HG02852 (cell line): ENCODE measurements around the gene UBAC2.
A peak's percentile ranks its signal among the peaks of the same experiment; 100 is the strongest.
"Not testable (repeated sequence)": the region's sequence is repeated elsewhere in the genome, so short reads cannot be mapped to it uniquely, and the experiment has no call there.

ENCODE experiments used
- ATAC-seq: cut with Tn5 transposase; IDR thresholded peaks from one replicate; pipeline ENCODE4 v1.9.1; 2021; ENCODE audit warnings: mild to moderate bottlenecking, moderate library complexity; ENCODE audit not compliant: unreplicated experiment

UBAC2 gene

GRCh38 chr13:99231721-99232120, 31.1 kb downstream of the UBAC2 start:
- ATAC-seq = no peak

GRCh38 chr13:99237981-99238662, 37.5 kb downstream of the UBAC2 start:
- ATAC-seq = peak; percentile 66

DNA sequence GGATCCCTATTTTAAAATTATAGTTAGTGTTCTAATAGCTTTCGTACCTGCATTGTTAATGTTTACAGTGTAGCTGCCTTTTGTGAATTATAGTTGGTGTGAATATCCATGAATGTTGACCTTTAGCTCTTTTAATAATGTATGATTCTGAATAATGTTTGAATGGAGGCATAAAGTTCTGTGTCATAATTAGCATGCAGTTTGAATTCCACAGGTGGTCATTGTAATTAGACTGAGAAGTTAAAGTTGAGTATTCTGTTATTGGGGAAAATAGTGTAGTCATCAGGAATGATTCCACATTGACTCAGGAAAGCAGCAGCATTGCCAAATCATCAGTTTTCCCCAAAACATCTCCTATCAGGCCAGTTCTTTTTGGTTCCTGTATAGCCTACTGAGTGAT, 45.4 kb downstream of the UBAC2 start:
- no peak for ATAC-seq

DNA sequence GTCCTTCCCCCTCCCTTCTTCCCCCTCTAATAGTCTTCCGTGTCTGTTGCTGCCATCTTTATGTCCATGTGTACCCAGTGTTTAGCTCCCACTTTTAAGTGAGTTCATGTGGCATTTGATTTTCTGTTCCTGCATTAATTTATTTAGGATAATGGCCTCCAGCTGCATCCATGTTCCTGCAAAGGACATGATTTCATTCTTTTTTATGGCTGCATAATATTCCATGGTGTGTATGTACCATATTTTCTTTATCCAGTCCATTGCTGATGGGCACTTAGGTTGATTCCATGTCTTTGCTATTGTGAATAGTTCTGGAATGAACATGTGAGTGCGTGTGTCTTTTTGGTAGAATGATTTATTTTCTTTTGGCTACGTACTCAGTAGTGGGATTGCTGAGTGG, 48.5 kb downstream of the UBAC2 start:
- not testable (repeated sequence) for ATAC-seq

DNA sequence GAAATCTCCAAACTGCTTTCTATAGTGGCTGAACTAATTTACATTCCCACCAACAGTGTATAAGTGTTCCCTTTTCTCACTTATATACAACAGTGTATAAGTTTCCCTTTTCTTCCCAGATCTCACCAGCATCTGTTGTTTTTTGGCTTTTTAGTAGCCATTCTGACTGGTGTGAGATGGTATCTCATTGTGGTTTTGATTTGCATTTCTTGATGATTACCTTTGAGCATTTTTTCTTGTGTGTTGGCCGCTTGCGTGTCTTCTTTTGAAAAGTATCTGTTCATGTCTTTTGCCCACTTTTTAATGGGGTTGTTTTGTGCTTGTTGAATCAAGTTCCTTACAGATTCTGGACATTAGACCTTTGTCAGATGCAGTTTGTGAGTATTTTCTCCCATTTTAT, 49.0 kb downstream of the UBAC2 start:
- not testable (repeated sequence) for ATAC-seq

DNA sequence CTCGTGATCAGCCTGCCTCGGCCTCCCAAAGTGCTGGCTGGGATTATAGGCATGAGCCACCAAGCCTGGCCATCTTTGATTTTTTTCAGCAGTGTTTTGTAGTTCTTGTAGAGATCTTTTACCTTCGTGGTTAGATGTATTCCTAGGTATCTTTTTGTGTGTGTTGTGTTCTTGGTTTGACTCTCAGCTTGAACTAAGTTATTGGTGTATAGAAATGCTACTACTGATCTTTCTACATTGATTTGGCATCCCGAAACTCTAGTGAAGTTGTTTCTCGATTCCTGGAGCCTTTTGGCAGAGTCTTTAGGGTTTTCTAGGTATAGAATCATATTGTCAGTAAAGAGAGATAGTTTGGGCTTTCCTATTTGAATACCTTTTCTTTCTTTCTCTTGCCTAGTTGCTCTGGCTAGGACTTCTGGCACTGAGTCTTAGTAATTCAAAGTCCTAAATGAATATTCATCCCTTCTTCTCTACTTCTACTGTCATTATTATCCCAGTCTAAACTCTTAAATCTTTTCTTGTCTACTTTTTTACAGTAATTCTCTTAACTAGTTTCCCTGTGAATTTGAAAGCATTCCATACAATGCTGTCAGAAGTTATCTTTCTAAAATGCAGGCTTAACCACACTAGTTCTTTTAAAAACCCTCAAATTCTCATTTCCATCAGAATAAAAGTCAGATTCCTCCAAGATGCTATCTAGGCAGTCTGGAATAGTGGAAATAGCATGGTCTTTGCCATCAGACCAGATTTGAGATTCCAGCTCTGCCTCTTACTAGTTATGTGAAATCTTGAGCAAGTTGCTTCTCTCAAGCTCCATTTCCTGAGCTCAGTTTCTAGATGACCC, 50.5 kb downstream of the UBAC2 start:
- no peak for ATAC-seq

- ATAC-seq = no peak
Measured at GRCh38 chr13:99251921-99252320, 51.3 kb downstream of the UBAC2 start.

DNA sequence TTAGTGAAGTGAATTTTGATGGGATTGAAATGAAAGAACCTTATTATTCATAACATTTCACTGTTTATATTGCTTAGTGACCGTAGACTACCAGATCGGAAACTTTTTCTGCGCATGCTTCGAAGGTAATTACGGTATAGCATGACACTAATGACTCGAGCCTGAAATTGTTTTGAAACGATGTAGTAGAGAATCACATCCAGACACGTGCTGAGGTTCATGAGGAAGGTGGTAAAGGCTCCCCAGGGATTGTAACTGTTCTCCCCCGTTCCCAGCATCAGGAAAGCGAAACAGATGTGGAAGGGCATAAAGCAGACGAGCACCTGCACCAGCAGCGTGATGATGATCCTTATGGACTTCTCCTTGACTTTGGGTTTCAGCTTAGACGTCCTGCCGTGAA, 54.2 kb downstream of the UBAC2 start:
- no peak for ATAC-seq

DNA sequence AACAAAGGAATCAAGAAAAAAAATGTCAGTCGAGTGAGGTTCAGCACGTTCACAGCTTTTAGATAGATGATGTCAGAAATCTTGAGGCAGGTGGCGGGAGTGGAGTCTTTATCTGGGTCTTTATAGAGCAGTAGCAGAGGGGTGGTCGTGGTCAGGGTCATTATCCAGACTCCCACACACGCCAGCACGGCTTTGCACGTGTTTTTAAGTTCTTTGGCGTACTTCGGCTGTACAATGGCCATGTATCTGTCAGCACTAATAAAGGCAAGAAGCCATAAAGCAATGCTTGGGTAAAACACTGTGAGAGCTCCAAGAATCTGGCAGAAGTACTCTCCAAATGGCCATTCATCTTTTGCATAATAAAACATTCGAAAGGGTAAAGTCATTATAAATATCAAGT, 54.6 kb downstream of the UBAC2 start:
- ATAC-seq = no peak

- ATAC-seq = no peak
Measured at GRCh38 chr13:99256283-99256682, 55.6 kb downstream of the UBAC2 start.

- no peak for ATAC-seq
Measured at GRCh38 chr13:99256709-99257108, 56.1 kb downstream of the UBAC2 start.

GRCh38 chr13:99257291-99257690, 56.6 kb downstream of the UBAC2 start:
- no peak for ATAC-seq

DNA sequence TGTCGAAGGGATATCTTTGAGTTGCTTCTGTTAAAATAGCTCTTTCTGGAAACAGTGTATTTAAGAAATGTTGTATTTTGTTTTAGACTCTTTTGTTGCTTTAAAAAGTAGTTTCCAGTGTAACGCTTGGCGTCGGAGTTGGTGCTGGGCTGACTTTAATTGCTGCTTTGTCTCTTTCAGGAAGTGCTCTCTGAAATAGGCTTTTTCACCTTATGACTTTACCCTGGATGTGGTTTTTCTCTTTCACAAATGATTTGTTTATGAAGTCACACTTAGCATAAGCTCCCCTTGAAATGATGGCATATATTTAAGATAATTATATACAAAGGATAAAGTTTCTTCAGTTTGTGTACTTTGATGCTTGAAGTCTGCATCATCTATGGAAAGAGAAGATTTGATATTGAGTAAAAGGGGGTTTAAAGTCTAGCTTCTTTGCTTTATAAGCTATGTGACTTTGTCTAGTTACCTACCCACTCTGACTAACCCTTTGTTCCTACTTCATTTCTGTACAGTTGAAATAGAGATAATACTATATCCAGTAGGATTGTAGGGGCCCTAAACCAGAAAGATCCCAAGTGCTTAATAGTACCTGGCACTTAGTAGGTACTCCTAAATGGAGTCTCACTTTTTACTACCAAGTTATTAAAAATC, 57.7 kb downstream of the UBAC2 start, which contains the start of gene GPR18:
Gene GPR18, minus strand, starts transcription at position 170 of the 651 bp plus-strand sequence. CDS start 2,507 bp downstream, outside the sequence.
- peak; percentile 96 for ATAC-seq

- peak; percentile 64 for ATAC-seq
Measured at GRCh38 chr13:99258946-99259345, 58.3 kb downstream of the UBAC2 start.

DNA sequence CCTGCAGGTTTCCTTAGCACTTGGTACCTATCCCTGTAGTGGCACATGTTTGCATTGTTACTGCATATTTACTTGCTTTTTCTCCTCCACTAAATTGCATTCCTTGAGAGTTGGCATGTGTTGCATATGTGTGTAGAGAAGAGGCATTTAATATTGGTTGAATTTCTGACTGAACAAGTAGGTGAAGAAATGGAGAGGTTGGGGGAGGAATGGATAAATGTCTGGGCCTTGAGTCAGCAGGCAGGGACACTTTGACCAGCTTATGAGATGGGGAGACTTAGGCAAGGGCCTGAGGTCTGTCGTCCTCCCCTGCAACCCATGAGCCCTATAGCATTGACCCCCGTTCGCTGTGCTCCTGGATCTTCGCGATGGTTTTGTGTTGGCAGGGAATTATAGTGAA, 59.6 kb downstream of the UBAC2 start:
- ATAC-seq = no peak

GRCh38 chr13:99261059-99261458, 60.4 kb downstream of the UBAC2 start:
- ATAC-seq = no peak

GRCh38 chr13:99263126-99263785, 62.6 kb downstream of the UBAC2 start:
- no peak for ATAC-seq

GRCh38 chr13:99264051-99264450, 63.4 kb downstream of the UBAC2 start:
- no peak for ATAC-seq

GRCh38 chr13:99265162-99265800, 64.6 kb downstream of the UBAC2 start:
- no peak for ATAC-seq

DNA sequence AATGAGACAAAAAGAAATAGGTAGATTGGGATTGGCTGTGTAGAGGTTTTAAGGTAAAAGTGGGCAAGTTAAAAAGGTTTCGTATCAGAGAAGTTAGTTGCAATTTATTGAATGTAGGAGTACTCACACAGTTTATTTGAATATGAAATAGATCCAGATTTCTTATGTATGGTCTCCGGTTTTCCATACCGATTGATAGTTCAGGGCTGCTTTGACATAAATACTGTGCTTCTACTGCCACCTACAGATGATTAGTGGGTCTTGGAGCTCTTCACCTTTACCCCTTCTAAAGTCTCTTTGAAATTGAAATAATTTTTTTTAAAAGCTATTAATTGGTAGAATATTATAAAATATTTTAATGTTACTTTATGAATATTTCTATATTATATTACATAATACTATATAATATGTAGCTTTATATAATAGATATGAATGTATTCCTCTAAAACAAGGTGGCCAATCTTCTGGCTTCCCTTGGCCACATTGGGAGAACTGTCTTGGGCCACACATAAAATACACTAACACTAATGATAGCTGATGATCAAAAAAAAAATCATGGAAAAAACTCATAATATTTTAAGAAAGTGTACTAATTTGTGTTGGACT, 65.3 kb downstream of the UBAC2 start:
- peak; percentile 59 for ATAC-seq
